ENCODE results near the gene CEACAM1.
"Not testable (repeated sequence)": the region's sequence is repeated elsewhere in the genome, so short reads cannot be mapped to it uniquely, and the experiment has no call there.

The CEACAM1 gene

DNA sequence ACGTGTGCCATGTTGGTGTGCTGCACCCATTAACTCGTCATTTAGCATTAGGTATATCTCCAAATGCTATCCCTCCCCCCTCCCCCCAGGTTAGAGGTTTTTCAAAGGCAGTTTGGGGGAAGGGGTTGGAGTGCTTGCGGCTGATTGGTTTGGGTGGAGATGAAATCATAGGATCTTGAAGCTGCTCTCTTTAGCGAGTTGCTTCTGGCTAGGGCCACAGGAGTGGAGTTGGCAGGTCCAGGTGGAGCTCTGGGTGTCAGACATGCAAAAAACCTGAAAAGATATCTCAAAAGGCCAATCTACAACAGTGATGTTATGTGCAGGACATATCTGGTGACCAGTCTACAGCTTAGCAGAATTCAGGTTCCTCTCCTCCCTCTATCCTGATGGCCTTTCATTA lies 52.9 kb downstream of the CEACAM1 start:
- no peak for DNase-seq (ENCODE audit: low read depth)

DNA sequence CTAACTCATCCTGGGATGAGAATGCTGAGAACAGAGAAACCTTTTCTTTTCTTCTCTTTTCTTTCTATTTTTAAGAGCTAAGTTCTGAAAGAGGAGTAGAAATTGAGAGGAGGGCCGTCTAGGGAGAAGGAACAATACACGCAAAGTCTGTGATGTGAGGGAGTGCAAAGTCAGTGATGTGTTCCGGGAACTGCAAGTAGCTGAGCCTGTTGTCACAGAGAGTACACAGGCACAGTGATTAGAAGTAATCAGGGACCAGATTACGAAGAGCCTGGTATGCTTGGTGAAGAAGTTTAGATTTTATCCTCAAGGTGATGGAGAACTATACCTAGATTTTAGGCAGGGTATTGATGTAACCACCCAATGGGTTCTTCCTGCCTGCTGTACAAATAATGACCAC lies 53.5 kb downstream of the CEACAM1 start:
- no peak for DNase-seq (ENCODE audit: low read depth)

DNA sequence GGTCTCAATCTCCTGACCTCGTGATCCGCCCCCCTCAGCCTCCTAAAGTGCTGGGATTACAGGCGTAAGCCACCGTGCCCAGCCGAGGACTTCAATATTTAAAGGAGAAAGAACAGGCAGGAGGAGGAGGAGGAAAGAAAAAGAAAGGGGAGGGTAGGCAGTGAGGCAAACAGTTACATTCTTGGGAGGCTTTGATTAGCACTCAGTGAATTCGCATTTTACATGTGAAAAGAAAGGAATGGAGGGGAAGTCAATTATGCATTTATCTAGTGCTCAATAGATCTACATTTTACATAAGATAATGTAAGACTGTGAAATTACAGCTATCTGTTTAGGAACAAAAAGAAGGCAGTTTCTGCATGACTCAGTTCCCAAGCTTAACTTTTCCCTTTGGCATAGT lies 54.6 kb downstream of the CEACAM1 start:
- DNase-seq (ENCODE audit: low read depth), result no peak

DNA sequence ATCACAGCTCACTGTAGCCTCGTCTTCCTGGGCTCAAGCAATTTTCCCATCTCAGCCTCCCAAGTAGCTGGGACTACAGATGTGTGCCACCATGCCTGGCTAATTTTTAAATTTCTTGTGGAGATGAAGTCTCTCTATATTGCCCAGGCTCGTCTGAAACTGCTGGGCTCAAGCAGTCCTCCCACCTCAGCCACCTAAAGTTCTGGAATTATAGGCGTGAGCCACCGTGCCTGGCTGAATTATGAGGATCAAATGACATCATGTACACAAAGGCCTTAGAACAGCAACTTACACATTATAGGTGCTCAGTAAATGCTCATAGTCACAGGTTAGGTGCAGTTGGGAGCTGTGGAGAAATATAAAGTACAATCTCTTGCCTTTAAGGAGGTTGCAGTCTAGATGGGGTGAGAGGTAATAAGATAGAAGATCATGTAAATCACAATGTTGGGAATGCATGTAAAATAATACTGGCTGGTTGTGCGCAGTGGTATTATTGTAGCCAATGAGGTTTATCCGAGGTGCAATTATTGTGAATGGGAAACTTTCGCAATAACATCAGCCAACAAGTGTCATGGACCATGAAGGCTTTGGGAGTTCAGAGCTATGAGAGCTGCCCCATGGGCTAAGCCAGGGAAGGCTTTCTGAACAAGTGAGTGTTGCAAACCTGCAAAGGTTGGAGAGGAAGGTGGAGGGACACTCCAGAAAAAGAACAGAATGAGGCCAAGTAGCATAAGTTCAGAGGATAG lies 55.7 kb downstream of the CEACAM1 start:
- no peak for DNase-seq (ENCODE audit: low read depth)

DNA sequence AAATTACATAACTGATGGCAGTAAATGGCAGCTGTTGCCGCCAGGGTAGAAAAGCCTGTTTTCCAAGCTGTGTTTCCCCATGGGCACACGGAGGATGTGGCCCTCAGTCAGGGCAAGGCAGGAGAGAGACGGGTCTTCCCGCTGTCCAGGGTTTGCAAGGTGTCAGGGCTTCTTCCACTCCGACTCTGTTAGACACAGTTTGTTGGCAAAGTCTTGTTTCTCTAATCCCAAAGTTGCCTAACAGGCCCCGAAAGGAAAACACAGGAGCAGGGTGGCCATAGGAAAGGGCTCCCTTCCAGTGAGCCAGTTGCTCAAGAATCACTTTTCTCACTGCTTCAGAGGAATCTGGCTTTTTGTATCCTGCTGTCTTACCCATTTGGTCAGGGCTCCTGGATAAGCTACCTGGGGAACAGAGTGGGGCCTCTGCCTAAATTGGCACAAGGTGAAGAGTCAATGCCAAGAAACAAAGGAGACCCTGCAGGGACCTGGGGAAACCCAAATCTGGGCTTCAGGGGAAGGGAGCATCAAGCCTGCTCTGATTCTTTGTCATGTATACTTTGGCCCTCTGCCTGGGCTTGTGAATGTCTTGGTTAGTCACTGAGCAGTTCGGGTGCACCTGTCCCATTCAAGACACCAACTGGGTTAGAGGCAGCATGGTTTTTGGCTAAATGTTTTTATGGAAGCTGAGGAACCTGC lies 56.6 kb downstream of the CEACAM1 start:
- peak; percentile 40 for DNase-seq (ENCODE audit: low read depth)

DNA sequence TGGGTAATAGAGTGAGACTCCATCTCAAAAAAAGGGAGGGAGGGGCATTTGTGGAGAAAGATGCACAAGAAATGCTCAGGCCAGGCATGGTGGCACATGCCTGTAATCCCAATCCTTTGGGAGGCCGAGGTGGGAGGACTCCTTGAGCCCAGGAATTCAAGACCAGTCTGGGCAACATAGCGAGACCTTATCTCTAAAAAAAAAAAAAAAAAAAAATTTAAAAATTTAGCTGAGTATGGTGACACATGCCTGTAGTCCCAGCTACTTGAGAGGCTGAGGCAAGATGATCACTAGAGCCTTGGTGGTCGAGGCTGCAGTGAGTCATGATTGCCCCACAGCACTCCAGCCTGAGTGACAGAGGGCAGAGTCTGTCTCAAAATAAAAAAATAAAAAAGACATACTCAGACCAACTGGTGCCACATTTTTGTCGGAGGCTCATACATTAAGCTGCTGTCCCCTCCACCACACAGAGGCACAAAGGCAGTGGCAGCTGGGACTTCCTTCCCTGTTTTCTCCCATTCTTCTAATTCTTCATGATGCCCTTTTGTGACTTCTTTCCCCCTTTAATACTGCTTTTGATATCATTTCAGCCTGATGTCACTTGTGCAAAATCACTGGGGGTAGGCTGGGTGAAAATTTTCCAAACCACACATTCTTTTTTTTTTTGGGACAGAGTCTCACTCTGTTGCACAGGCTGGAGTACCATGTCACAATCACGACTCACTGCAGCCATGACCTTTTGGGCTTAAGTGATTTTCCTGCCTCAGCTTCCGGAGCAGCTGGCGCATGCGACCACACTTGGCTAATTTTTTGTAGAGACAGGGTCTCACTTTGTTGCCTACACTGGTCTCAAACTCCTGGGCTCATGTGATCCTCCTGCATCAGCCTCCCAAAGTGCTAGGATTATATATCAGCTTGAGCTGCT lies 58.7 kb downstream of the CEACAM1 start:
- no peak for DNase-seq (ENCODE audit: low read depth)

DNA sequence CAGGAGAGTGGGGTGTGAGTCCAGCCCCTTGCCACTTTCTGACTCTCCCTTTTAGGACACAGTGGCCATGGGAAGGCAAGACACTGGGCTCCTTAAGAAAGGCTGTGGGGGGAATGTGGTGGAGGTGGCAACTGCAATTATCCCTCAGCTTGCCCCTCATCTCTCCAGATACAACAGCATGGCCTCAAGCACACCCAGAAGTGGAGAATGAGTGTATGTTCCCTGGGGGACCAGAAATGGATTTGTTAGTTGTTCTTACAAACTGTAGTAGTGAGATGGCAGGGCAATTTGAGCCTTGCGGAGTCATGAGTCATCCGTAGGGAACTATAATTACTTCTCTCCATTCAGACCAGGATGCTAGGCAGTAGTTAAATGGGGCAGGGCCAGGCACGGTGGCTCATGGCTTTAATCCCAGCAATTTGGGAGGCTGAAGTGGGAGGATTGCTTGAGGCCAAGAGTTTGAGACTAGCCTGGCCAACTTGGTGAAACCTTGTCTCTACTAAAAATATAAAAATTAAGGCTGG lies 59.9 kb downstream of the CEACAM1 start:
- peak; percentile 79 for DNase-seq (ENCODE audit: low read depth)

DNA sequence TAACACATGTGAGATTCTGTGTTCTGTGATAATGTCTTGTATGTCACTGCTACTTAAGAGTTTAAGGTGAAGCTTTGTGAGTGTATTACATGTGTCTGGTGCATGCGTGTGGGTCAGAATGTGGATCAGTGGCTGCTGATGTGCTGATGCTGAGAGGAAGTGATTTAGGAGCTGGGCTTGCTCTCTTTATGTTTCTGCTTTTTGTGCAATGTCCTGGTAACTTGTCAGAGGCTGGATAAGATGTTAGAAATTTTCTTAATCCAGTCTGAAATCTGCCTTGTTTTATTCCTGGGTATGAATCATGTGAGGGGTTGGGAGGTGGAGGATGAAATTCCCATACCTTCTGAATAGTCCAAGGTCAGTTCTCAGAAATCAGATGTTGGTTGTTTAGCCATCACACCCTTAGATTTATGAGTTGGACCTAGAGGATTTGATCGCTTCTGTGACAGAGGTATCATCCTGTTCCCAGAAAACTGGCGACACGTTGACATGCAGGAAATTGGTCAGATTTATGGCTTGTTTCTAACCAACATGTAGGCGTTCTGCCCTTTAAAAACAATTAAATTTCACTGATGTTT lies 61.0 kb downstream of the CEACAM1 start:
- DNase-seq (ENCODE audit: low read depth), result no peak

DNA sequence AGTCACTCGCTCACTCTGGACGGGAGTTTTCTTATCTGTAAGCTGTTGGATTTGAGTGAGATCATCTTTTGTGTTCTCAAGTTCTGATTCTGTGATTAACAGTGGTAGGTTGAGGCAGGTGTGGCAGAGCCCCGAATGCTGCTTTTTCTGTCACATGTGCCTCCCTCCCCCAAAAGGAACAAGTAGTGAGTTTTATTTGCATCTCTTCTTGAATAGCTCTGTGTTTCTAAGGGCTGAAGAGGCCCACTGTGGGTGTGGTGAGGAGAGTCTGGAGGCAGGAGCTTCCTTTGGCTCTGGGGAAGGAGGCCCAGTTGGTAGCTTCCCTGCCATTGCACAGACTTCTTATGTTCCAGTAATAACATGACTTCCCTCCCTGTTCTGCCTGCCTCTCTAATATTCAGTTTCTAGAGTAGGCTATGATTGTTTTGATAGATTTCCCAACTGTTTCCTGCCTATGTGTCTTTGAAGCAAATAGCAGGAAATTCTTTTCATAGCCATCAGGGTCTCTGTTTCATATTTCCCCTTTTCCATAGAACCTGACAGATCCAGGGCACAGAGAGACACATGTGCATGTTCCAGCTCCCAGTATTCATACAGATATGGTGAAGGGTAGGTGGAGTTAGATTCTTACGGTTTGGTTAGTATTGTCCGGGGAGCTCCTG lies 61.6 kb downstream of the CEACAM1 start:
- peak; percentile 18 for DNase-seq (ENCODE audit: low read depth)

DNA sequence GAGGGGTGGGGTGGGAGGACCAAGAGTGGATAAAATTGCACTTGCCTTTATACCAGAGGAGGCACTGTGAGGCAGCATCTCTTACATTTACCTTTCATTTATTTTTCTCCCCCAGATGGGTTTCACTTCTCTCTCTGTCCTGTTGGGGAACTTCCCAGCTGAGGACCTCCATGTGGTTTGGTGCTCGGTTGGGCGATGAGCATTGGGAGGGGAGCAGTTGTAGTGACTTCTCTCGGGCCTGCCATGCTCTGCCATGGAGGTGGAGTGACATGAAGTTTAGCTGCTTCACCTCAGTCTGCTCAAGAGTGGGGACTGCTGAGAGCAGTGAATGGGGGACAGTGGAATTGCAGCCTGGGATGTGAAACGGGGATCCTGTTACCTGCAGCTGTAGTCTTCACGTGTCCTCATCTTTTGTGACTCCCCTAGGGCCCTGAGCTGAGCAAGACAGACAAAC lies 62.4 kb downstream of the CEACAM1 start:
- DNase-seq (ENCODE audit: low read depth), result no peak

DNA sequence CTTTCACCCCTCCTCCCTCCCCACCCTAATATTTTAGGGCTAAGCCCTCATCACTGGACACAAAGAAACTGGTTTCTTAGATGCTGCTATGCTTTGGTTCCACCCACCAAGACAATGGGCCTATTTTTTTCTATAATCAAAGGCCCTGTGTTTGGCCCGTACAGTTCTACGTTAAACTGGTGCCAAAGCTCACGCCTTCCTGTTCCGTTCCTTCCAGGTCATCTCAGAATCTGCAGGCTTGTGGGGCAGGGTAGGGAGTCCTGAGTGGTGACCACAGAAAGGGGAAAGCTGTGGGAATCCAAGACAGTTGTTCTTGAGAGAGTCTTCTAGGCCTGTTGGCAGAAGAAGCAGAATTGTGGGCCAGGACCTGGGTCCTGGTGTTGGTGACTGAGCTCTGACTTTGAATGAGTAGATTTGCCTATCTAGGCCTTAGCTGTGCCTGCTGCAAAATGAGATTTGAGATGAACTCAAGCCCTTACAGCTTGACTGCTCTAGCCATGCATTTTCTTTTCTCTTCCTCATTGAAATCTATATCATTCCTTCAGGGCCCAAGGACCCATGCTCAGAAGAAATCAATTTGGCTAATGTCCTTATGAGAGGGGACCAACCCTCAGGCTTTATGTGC lies 66.5 kb downstream of the CEACAM1 start:
- DNase-seq (ENCODE audit: low read depth), result no peak

DNA sequence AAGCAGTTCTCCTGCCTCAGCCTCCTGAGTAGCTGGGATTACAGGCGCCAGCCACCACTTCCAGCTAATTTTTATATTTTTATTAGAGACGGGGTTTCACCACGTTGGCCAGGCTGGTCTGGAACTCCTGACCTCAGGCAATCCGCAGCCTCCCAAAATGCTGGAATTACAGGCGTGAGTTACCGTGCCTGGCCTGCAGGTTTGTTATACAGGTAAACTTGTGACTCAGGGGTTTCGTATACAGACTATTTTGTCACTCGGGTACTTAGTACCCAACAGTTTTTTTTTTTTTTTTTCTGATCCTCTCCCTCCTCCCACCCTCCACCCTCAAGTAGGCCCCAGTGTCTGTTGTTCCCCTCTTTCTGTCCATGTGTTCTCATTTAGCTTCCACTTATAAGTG lies 67.0 kb downstream of the CEACAM1 start:
- DNase-seq (ENCODE audit: low read depth), result not testable (repeated sequence)

DNA sequence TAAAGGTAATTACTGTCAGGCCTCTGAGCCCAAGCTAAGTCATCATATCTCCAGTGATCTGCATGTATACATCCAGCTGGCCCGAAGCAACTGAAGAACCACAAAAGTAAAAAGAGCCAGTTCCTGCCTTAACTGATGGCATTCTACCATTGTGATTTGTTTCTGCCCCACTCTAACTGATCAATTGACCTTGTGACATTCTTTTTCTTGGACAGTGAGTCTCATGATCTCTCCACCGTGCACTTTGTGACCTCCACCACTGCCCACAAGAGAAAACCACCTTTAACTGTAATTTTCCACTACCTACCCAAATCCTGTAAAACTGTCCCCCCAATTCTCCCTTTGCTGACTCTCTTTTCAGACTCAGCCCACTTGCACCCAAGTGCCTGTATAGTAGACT lies 68.4 kb downstream of the CEACAM1 start:
- DNase-seq (ENCODE audit: low read depth), result no peak

Measured in fibroblast of gingiva (primary cell).